Common myeloid progenitor, CD34-positive (primary cell): Measurements from ENCODE around the gene TSTD1.

Experiments used
- CTCF ChIA-PET: fragments of 350-600 bp; sonication (Branson Sonifier 250); formaldehyde crosslinking; loops from one replicate; lab custom pipeline; 2021; ENCODE audit warnings: antibody characterized with exemption; lab: Charles Lee
- POLR2A ChIA-PET: fragments of 350-600 bp; sonication (Branson Sonifier 250); formaldehyde crosslinking; loops from one replicate; lab custom pipeline; 2021; ENCODE audit warnings: antibody characterized with exemption; lab: Charles Lee
- DNase-seq, 3 donors: peaks; one replicate each; pipeline versions ENCODE4 v3.0.0 to v3.0.0-alpha.2; 2013
- H3K27ac ChIP-seq, 2 experiments: 1 replicate in 1 of 2; 2 replicates in 1 of 2; pipeline ENCODE4 v1.7.0; 2013; ENCODE audit warnings: inconsistent platforms in 2 of 2, low read length in 2 of 2, mild to moderate bottlenecking in 2 of 2, low read depth in 1 of 2, moderate library complexity in 1 of 2; ENCODE audit not compliant: severe bottlenecking in 2 of 2, insufficient read depth in 1 of 2, poor library complexity in 1 of 2
- H3K27me3 ChIP-seq, 5 experiments: replicated peaks in 2 of 5; 1 replicate in 3 of 5; 2 replicates in 2 of 5; pipeline versions ENCODE4 v1.6.1 to v1.7.0; 2013; ENCODE audit warnings: low read length in 4 of 5, mild to moderate bottlenecking in 2 of 5, moderate library complexity in 2 of 5, inconsistent platforms in 1 of 5; ENCODE audit not compliant: insufficient read depth in 5 of 5, control insufficient read depth in 4 of 5
- H3K36me3 ChIP-seq, 4 experiments: 1 replicate in 2 of 4; 2 replicates in 2 of 4; pipeline versions ENCODE4 v1.6.1 to v1.7.0; 2013; ENCODE audit warnings: low read length in 3 of 4, control low read depth in 1 of 4, mild to moderate bottlenecking in 1 of 4; ENCODE audit not compliant: control insufficient read depth in 4 of 4, insufficient read depth in 4 of 4
- H3K4me1 ChIP-seq, 4 experiments: 1 replicate in 3 of 4; 2 replicates in 1 of 4; pipeline versions ENCODE4 v1.6.1 to v1.7.1; 2013; ENCODE audit warnings: low read length in 3 of 4, mild to moderate bottlenecking in 3 of 4, control low read depth in 1 of 4, inconsistent platforms in 1 of 4, moderate library complexity in 1 of 4; ENCODE audit not compliant: control insufficient read depth in 4 of 4, insufficient read depth in 4 of 4; ENCODE audit errors: control extremely low read depth in 1 of 4
- H3K4me3 ChIP-seq, 7 experiments: 1 replicate in 4 of 7; 2 replicates in 3 of 7; pipeline versions ENCODE4 v1.5.1 to v1.7.0; 2013; ENCODE audit warnings: mild to moderate bottlenecking in 7 of 7, low read length in 6 of 7, moderate library complexity in 6 of 7, inconsistent platforms in 2 of 7, low read depth in 2 of 7, control low read depth in 1 of 7; ENCODE audit not compliant: insufficient read depth in 4 of 7, control insufficient read depth in 1 of 7; ENCODE audit errors: extremely low read depth in 1 of 7
- H3K9me3 ChIP-seq, 5 experiments: 1 replicate in 4 of 5; 2 replicates in 1 of 5; pipeline versions ENCODE4 v1.6.1 to v1.7.1; 2013; ENCODE audit warnings: low read length in 4 of 5, mild to moderate bottlenecking in 2 of 5, inconsistent platforms in 1 of 5, low read depth in 1 of 5, moderate library complexity in 1 of 5; ENCODE audit not compliant: control insufficient read depth in 4 of 5, insufficient read depth in 2 of 5; ENCODE audit errors: control extremely low read depth in 1 of 5
- WGBS: methylation state at CpG from one replicate; pipeline ENCODE4 v1.1.5; 2013; ENCODE audit not compliant: insufficient coverage; 5-methylcytosine and 5-hydroxymethylcytosine counted together

TSTD1 gene

DNA sequence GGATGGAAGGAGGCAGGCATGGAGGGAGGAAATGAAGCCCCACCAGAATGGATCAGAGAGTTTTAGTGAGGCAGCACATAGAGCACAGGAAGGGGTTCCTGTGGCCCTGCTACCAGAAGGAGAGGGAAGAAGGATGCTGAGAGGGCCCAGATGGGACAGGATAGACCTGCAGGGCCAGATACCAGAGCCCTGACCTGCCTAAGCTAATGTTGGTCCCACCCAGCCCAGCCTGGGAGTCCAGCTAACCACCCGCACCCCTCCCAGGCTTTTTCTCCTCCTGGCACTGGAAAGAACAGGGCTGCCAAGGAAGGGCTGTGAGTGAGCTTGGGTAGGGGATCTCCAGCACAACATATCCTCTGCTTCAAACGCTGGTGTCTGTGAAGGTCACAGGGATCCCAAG lies 43.7 kb upstream of the TSTD1 start:
- H3K4me3 ChIP-seq: no peak overlapping the region
- peaks cover 0 to 18% (median 0%) of the 10 kb centered on the region in 4 experiments for H3K4me1 ChIP-seq
- 86% methylated on average over 1 of the region's 2 CpGs for WGBS
- no peak for DNase-seq
- CTCF ChIA-PET: interaction anchor here (1.1 to 20.2 kb wide), 3 partner anchors 10 to 59 kb away, joined by 3 to 297 read pairs (median 89); partner anchors contain the start of genes ARHGAP30 and KLHDC9
- H3K27ac ChIP-seq: no peak overlapping the region
- no peaks in the 10 kb centered on the region for H3K36me3 ChIP-seq
- no peaks in the 10 kb centered on the region for H3K9me3 ChIP-seq
- peaks cover 0 to 5% (median 0%) of the 10 kb centered on the region in 5 experiments for H3K27me3 ChIP-seq
- POLR2A ChIA-PET: no interaction called here

DNA sequence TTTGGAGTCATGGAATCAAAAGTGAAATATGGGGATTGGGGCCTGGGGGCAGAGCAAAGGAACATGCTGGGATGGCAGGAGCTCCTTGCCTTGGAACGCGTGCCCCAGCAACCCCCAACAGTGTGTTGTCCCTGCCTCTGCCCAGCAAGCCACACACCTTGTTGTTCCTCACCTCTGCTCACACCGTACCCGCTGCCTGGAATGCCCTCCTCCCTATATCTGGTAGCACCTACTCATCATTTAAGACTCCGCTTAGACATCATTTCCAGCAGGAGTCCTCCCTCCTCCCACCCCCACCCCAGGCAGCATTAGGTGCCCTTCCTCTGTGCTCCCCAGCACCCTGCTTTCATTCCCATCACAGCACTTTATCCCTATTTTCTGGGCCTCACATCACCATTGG lies 42.8 kb upstream of the TSTD1 start:
- POLR2A ChIA-PET: no interaction called here
- Histone ChIP-seq H3K4me3 (no peak overlapping the region), H3K36me3 (no peaks in the 10 kb centered on the region), H3K27me3 (peaks cover 0 to 5% (median 0%) of the 10 kb centered on the region in 5 experiments), H3K27ac (no peak overlapping the region), H3K9me3 (no peaks in the 10 kb centered on the region), H3K4me1 (peaks cover 0 to 18% (median 0%) of the 10 kb centered on the region in 4 experiments)
- DNase-seq: no peak
- 100% methylated on average over 4 of the region's 5 CpGs for WGBS
- CTCF ChIA-PET: interaction anchor here (10.0 to 20.2 kb wide), 2 partner anchors 9 to 17 kb away, joined by 89 to 297 read pairs; partner anchors contain the start of genes ARHGAP30 and KLHDC9

DNA sequence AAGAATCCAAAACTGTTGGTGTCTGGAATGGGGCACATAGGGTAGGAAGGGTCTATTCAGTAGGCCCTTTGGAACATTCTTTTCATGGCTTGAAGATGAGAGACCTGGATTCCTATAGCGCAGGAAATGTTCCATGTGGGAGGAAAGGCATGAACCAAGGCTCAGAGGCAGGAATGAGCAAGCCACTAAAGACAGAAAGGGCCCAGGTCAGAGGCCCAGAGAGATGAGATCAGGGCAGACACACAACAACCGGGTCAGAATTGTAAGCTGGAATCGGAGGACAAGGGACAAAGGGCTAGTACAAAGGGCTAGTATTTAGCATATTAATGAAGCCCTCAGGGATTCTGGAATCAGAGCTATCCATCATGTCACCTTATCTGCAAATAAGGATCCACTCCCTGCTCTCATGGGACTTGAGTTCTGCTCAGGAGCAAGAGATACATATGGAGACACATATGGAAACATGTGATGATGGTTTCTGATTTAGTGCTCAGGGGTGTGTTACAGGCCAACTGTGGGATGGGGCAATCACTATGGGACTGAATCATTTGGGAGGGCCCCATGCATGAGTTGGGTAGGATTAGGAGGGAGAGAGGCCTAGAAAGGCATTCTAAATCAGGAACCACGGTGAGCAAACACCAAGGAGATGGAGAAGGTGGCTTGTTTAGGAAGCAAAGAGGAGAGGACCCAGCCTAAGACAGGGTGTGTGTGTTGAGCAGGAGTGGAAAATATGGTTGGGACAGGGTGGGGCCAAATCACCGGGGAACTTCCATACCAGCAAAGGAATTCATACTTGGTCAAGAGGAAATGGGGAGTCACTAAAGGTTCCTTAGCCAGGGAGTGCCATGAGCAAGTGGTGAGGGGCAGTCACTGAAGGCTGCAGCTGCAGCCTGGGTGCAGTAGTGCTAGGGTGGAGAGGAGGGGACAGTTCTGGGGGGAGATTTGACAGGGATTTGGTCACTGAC lies 42.0 kb upstream of the TSTD1 start:
- no peak overlapping the region for H3K27ac ChIP-seq
- no peaks in the 10 kb centered on the region for H3K9me3 ChIP-seq
- peaks cover 0 to 18% (median 0%) of the 10 kb centered on the region in 4 experiments for H3K4me1 ChIP-seq
- peaks cover 0 to 5% (median 0%) of the 10 kb centered on the region in 5 experiments for H3K27me3 ChIP-seq
- no peak overlapping the region for H3K4me3 ChIP-seq
- WGBS: 96% methylated on average over 5 of the region's 5 CpGs
- ChIA-PET CTCF (interaction anchor here (10.0 to 20.2 kb wide), 2 partner anchors 8 to 17 kb away, joined by 89 to 297 read pairs; partner anchors contain the start of genes ARHGAP30 and KLHDC9), POLR2A (no interaction called here)
- H3K36me3 ChIP-seq: no peaks in the 10 kb centered on the region
- no peak for DNase-seq

DNA sequence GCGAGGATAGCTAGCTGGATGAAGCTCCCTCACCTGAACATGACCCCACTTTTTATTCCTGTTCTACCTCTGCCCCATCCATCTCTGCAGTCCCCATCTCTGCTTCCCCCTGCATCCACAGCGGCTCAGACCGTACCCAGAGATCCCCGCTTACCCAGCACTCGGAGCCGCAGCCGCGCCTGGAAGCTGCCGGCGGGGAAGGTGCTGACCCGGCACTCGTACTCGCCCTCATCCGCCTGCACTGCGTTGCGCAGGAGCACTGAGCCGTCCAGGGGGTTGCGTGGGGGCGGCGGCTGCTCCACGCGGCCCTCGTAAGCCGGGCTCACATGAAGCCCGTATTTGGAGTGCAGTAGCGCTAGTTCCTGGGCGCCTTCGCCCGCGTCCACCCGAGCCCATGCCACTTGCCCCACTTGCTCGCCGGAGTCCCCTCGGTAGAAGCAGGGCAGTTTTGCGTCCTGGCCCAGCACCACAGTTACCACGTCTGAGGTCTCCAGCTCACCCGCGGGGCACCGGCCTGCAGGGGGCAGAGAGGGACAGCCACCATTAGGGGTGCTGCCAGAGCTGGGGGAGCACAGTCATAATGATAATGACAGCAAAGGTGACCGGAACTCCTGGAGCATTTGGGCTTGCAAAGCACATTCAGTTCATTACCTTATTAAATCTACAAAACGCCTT lies 40.8 kb upstream of the TSTD1 start:
- 83% methylated on average over 41 of the region's 41 CpGs for WGBS
- POLR2A ChIA-PET: no interaction called here
- CTCF ChIA-PET: interaction anchor here (1.7 to 20.2 kb wide), 4 partner anchors 7 to 59 kb away, joined by 7 to 297 read pairs (median 48); partner anchors contain the start of genes ARHGAP30, KLHDC9 and NECTIN4

DNA sequence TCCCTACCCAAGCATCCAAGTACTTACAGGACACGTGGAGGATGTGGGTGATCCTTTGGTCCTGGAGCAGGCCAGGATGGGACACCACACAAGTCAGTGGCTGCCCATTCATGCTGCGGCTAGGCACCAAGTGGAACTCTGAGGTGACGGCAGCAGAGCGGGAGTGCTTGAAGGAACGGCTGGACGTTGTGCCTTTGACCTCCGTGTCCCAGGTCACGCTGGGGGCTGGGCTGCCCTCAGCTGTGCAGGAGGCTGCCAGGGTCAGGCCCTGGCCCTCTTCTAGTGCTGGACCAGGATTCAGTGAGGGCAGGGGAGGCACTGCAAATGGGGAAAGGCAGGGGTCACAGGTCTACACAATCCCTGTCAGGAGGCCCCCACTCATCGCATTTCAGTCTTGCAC lies 38.7 kb upstream of the TSTD1 start:
- H3K4me3 ChIP-seq: no peak overlapping the region
- ChIA-PET POLR2A (no interaction called here), CTCF (interaction anchor here (9.6 to 20.2 kb wide), 3 partner anchors 5 to 35 kb away, joined by 89 to 297 read pairs (median 166); partner anchors contain the start of genes KLHDC9, TSTD1 and USF1)
- no peaks in the 10 kb centered on the region for H3K9me3 ChIP-seq
- H3K27ac ChIP-seq: no peak overlapping the region
- H3K27me3 ChIP-seq: peaks cover 0 to 5% (median 0%) of the 10 kb centered on the region in 5 experiments
- H3K4me1 ChIP-seq: peaks cover 0 to 18% (median 7%) of the 10 kb centered on the region in 4 experiments
- DNase-seq: no peak
- WGBS: 94% methylated on average over 9 of the region's 9 CpGs
- no peaks in the 10 kb centered on the region for H3K36me3 ChIP-seq

More for the DNA sequence above, 40.8 kb upstream of the TSTD1 start:
- H3K27ac ChIP-seq: no peak overlapping the region
- DNase-seq: no peak
- no peaks in the 10 kb centered on the region for H3K9me3 ChIP-seq
- no peak overlapping the region for H3K4me3 ChIP-seq
- H3K27me3 ChIP-seq: peaks cover 0 to 5% (median 0%) of the 10 kb centered on the region in 5 experiments
- no peaks in the 10 kb centered on the region for H3K36me3 ChIP-seq
- H3K4me1 ChIP-seq: peaks cover 0 to 17% (median 0%) of the 10 kb centered on the region in 4 experiments

DNA sequence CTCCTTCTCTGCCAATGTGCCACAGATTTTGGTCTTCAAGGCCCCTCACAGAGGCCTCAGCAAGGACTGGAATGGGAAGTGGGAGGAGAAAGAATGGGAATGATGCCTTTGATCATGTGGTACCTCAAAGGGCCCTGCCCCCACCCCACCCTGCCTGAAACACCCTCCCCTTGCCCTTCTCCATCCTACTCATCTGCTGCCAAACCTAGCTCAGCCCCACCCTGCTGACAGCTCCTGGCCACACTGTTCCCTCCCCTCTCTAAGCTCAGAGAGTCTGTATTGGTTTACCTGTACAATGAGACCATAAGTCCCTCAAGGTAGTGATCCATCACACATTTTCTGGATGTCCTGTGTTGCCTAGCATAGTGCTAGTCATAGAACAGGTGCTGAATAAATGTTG lies 37.6 kb upstream of the TSTD1 start:
- no peak overlapping the region for H3K4me3 ChIP-seq
- H3K27me3 ChIP-seq: peaks cover 0 to 5% (median 0%) of the 10 kb centered on the region in 5 experiments
- no peak for DNase-seq
- H3K9me3 ChIP-seq: no peaks in the 10 kb centered on the region
- no peaks in the 10 kb centered on the region for H3K36me3 ChIP-seq
- peaks cover 0 to 24% (median 11%) of the 10 kb centered on the region in 4 experiments for H3K4me1 ChIP-seq
- CTCF ChIA-PET: interaction anchor here (1.1 to 20.2 kb wide), 5 partner anchors 7 to 61 kb away, joined by 3 to 297 read pairs (median 107); partner anchors contain the start of genes DEDD, KLHDC9, TSTD1 and USF1
- no peak overlapping the region for H3K27ac ChIP-seq
- POLR2A ChIA-PET: no interaction called here
